Measurements from ENCODE around the gene MSL3B.

Gene MSL3B

GRCh38 chr2:233846387-233847247 is 21.6 kb downstream of the MSL3B start:
- DNase-seq (ENCODE audit: low spot score): no peak
- TF ChIP-seq CTCF (IDR thresholded peaks at IDR 0.05; ENCODE audit: extremely low read depth, missing control alignments): no peak

GRCh38 chr2:233845301-233846060 is 22.7 kb downstream of the MSL3B start:
- no peak for DNase-seq (ENCODE audit: low spot score)
- TF ChIP-seq CTCF (IDR thresholded peaks at IDR 0.05; ENCODE audit: extremely low read depth, missing control alignments): no peak

GRCh38 chr2:233844836-233845235 is 23.4 kb downstream of the MSL3B start:
- no peak for TF ChIP-seq CTCF (IDR thresholded peaks at IDR 0.05; ENCODE audit: extremely low read depth, missing control alignments)
- DNase-seq (ENCODE audit: low spot score): no peak

GRCh38 chr2:233844064-233844807 is 23.9 kb downstream of the MSL3B start:
- no peak for TF ChIP-seq CTCF (IDR thresholded peaks at IDR 0.05; ENCODE audit: extremely low read depth, missing control alignments)
- no peak for DNase-seq (ENCODE audit: low spot score)

- no peak for TF ChIP-seq CTCF (IDR thresholded peaks at IDR 0.05; ENCODE audit: extremely low read depth, missing control alignments)
- no peak for DNase-seq (ENCODE audit: low spot score)
Observed at GRCh38 chr2:233841183-233841582, 27.0 kb downstream of the MSL3B start.

- no peak for TF ChIP-seq CTCF (IDR thresholded peaks at IDR 0.05; ENCODE audit: extremely low read depth, missing control alignments)
- DNase-seq (ENCODE audit: low spot score): no peak
Observed at GRCh38 chr2:233840520-233840919, 27.7 kb downstream of the MSL3B start.
